Stimulated activated CD8-positive, alpha-beta memory T cell treated with anti-CD3 and anti-CD28 coated beads, Interleukin-7, amount 100 ng/mL, for 48 hours (primary cell): Measurements from ENCODE around the gene RGS14.

Experiments used
- DNase-seq, 2 donors: peaks; one replicate each; pipeline ENCODE4 v3.0.0-alpha.2; 2020; ENCODE audit warnings: low read depth in 1 of 2; ENCODE audit errors: extremely low read depth in 1 of 2

Gene RGS14

DNA sequence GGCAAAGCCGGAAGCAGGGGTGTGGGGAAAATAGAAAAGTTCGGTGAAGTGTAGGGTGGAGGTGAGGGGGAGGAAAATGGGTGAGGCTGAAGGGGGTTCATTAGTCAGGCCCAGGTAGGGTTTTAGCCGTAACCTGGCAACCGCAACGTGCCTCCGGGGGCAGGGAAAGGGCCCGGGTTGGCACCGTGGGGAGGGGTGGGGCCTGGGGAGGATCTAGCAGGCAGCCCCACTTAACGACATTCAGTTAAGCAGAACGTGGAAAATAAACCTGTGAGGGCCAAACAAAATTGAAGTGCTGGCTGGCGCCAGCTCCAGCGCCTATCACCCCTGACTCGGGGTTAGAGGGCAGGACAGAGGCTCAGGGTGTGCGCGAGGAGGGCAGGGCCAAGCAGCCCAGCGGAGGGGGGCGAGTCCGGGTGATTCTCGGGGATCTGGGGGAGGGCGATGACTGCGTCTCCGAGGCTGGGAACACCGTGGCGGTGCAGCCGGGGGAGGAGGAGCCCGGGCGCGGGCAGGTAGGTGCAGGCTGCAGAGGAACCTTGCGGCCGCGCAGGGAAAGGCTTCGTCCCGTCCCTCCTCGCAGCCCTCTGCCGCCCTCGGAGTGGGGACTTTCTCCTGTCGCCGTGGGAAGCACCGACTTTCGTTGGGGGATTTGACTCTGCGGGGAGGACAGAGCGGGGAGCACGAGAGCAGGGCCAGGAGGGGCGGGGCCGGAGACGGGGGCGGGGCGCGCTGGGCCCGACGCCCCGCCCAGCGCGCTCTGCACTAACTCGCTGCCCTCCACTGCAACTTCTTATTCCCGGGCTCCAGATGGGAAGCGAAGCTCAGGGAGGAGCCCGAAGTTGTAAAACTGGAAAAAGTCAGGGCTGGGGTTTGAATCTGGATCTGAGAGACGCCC is 5.1 kb downstream of the RGS14 start:
- DNase-seq = peak; percentile 52

DNA sequence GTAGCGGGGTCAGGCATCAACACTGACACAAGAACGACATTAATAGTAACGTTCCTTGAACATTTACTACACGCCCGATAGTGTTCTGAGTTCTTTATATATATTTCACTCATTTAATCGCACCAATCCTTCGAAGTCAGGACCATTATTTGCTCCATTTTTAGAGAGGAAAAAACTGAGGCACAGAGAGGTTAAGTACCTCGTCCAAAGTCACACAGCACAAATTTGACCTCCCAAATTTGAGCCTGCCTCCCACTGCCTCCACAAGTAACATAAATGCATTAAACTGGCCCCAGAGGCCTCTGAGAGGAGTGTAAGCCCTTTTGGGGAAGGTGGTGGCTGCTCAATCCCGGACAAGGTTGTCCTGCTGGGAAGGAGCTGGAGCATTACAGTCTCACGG is 5.8 kb downstream of the RGS14 start:
- DNase-seq = no peak

GRCh38 chr5:177364159-177364962 is 6.6 kb downstream of the RGS14 start:
- DNase-seq = no peak

GRCh38 chr5:177365845-177366527 is 8.3 kb downstream of the RGS14 start:
- DNase-seq = no peak

- DNase-seq = no peak
Observed at GRCh38 chr5:177366528-177367322, 9.0 kb downstream of the RGS14 start.

DNA sequence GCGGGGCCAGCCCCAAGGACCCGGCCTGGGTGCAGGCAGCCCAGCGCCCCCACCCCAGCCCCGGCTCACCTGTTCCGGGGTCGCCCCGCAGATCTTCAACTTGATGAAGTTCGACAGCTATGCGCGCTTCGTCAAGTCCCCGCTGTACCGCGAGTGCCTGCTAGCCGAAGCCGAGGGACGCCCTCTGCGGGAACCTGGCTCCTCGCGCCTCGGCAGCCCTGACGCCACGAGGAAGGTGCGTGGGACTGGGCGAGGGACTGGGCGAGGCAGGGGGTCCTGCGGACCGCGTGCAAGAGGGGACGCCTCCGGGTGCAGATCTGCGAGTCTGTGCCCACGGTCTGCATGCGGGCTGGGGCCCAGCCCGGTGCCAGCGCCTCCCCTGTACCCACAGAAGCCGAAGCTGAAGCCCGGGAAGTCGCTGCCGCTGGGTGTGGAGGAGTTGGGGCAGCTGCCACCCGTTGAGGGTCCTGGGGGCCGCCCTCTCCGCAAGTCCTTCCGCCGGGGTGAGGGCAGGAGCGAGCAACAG is 9.7 kb downstream of the RGS14 start:
- DNase-seq = no peak

GRCh38 chr5:177367981-177368868 is 10.5 kb downstream of the RGS14 start:
- no peak for DNase-seq

DNA sequence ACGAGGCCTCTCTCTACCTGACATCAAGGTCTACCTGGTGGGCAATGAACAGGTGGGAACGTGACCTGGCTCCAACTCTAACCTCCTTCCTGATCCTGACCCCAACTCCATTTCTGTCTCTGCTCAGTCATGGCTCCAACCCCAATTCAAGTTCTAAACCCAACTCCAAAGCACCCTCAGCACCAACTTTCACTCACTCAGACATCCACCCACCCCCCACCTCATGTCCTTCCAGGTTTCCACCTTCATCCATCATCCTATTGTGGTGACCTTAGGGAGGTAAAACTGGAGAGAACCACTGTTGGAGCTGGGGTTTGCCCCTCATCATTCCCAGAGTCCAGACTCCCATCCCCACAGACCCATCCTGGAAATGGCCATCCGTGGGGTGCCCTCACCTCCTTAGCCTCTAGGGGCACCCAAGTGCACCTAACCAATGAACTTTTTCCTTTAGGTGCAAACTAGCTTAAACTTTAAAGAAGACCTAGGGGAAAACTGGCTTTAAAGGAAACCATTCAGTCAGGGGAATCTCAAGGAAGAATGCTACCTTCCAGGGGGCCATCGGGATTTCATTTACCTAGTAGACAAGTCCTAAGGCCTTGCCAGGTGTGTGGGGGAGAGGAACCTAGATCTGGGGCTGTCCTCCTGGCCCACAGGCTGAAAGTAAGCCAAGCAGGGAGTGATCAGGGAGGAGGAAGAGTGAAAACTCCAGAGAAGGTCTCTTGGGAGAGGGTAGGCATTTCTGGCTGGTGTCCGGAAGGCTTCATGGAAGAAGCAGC is 11.3 kb downstream of the RGS14 start:
- no peak for DNase-seq

DNA sequence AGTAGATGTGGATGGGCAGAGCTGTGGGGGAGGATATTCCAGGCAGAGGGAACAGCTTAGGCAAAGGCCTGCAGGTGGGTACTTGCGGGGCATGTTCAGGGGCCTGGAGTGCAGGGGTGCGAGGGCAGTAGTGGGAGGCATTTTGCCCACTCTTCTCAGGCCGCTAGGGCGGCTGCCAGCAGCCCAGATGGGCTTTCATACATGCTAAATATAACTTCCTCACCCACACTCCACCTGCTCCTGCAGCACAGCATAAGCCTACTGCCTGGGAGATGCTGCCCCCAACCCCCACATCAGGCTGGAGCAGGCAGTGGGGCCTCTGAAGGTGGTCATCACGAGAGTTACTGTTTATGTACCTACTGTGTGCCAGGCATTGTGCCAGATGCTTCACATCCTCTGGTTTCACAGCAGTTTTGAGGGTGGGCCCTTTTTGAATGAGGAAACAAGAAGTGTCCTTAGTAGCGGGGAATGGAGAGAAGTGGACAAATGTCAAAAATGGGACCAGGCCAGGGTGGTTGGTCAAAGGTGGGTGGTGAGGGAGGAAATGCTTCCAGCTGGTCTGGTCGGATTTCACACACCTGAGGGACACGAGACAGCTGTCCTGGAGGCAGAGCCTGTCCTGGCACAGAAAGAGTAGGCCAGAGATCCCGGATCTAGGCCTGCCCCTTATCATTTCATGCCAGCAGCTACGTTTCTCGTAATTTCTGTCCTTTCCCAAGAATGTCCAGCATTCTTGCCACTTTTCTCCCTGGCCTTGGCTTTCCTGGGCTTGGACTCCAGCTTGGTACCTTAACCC is 12.1 kb downstream of the RGS14 start:
- no peak for DNase-seq

- DNase-seq = peak in 1 of 2 donors; percentile 57
Observed at GRCh38 chr5:177370488-177371119, 12.9 kb downstream of the RGS14 start.

- no peak for DNase-seq
Observed at GRCh38 chr5:177371120-177372033, 13.7 kb downstream of the RGS14 start.

DNA sequence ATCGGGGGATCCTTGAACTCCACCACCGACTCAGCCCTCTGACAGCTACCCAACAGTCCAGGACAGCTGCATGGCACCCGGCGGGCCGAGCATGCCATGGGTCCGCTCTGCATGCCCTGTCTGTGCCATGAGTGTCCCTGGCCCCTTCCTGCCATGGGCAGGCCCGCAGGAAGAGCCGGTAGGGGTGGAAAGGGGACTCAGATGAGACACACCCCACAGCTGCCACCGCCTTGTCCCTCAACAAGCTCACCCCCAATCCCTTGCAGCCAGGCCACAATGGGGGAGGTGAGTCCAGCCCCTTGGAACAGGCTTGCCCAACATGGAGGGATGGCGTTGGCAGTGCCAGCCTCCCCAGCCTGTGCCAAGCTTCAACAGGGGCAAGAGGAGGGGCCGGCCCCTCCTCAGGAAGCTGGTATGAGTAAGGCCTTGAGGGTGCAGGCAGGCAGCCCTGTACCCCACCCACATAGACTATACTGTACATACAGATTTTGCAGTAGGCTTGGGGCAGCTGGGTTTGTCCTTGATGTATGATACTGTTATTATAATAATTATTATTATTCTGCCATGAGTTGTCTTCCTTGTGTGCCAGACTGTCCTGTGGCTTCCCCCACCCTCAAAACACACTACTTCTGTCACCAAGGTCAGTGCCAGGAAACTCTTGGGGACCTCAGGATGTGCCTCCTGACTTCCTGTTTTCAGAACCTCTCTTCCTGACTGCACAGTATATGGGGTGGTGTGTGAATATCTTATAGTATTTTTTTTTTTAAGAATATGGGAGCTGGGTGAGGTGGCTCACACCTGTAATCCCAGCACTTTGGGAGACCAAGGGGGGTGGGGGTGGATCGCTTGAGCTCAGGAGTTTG is 14.5 kb downstream of the RGS14 start:
- no peak for DNase-seq

- DNase-seq = no peak
Observed at GRCh38 chr5:177372910-177373309, 15.2 kb downstream of the RGS14 start.

GRCh38 chr5:177373806-177374205 is 16.1 kb downstream of the RGS14 start:
- no peak for DNase-seq

DNA sequence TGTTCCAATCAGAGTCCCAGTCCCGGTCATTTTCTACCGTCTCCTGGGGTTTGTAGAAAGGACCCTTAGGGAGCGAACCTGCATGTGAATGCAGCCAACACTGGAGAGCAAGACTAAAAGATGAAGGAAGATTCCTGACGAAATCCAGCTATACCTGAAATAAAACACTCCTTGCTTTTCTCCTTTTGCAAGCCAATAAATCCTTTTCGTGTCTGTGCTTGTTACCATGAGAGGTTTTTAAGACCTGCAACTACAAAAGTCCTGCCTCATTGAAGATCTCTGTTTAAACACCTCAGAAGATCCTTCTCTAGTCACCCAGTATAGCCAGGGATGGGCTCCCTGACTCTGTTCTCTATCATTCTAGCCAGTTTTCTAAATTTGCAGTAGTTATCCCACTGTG is 16.5 kb downstream of the RGS14 start:
- DNase-seq = no peak
